ENCODE results near the gene MGAT5. TPM values are rescaled to one million over a fixed set of nuclear protein-coding genes. Genes with fewer than 3 reads are reported as not detected.

The MGAT5 gene
- total RNA-seq, 2 experiments from 2014 or later: 60.8 to 68.0 TPM

- peak overlapping the region; percentile 80 for H3K4me2 ChIP-seq (ENCODE audit: low read length)
These were observed 6.8 kb downstream of the MGAT5 start for GRCh38 chr2:134260713-134261112.

DNA sequence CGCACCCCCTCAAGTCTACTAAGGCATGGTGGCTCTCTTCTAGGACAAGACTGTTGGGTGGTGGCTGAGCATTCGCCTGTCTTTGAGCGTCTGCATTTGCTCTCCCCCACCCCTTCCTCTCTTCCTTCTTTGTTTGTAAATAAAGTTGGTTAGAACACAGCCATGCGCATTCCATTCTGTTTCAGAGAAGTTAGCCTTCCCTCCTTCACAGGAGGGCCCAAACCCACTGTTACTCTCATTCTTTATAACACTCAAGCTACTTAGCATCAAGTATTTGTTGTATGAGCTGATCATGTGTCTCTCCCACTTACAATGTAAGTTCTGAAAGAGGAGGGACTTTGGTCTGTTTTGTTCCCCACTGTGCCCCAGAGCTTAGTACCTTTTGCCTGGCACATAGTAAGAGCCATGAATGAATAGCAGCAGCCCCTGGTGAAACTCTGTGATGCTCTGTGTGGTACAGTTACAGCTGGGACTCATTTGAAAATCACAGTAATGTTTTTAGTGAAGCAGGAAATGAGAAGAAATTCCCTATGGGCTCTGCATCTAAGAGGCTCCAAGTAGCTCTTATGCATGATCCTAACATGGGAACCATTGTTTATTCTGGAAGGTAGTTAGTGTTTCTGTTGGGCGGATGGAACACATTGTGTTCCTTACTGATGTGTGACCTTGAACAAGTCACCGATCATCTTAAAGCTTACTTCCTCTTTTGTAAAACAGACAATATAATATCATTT, 7.7 kb downstream of the MGAT5 start:
- Histone ChIP-seq H3K79me2 (ENCODE audit: insufficient read depth, low read depth, low read length) (peaks cover 83% of the 10 kb centered on the region), H3K27ac (ENCODE audit: low read depth, low read length, poor library complexity, severe bottlenecking) (peak overlapping the region; percentile 91), H4K20me1 (ENCODE audit: insufficient read depth, low read length) (no peaks in the 10 kb centered on the region), H3K9me2 (ENCODE audit: insufficient read depth, low read length) (no peaks in the 10 kb centered on the region), H3K4me1 (ENCODE audit: insufficient read depth, low read length, poor library complexity, severe bottlenecking) (peaks cover 86% of the 10 kb centered on the region), H3K4me3 (ENCODE audit: low read depth, low read length, poor library complexity, severe bottlenecking) (peak overlapping the region; percentile 40), H3K4me2 (ENCODE audit: low read length) (peak overlapping the region; percentile 80), H3K9me3 (ENCODE audit: low read length) (no peaks in the 10 kb centered on the region), H2AFZ (ENCODE audit: low read length) (peak overlapping the region; percentile 5; the same call in 1 of the 2 replicates), H3K36me3 (ENCODE audit: insufficient read depth, low read length) (peaks cover 13% of the 10 kb centered on the region)
- intact Hi-C loops (cut with micrococcal nuclease; ENCODE audit: unreplicated experiment): loop anchor here (1.0 kb wide), 1 partner anchor 150 kb away; no protein-coding TSS in a partner anchor
- ChIA-PET POLR2A (interaction anchor here (0.8 to 7.5 kb wide), 10 partner anchors 8 to 480 kb away, joined by 3 to 115 read pairs (median 10); partner anchors contain the start of gene MGAT5), CTCF (ENCODE audit: unreplicated experiment) (interaction anchor here (0.9 to 1.5 kb wide), 4 partner anchors 11 to 150 kb away, joined by 3 to 5 read pairs (median 4); no protein-coding TSS in a partner anchor)
- TF ChIP-seq EZH2phosphoT487 (IDR thresholded peaks at IDR 0.05; ENCODE audit: borderline replicate concordance, low read depth, low read length) (no peak), CTCF (conservative IDR thresholded peaks at IDR 0.05; ENCODE audit: low read length) (no peak)
- DNase-seq (ENCODE audit: low spot score): peak; percentile 75
- no TSS peak for BruUV-seq (replicated peaks)

More at GRCh38 chr2:134260713-134261112, 6.8 kb downstream of the MGAT5 start:
- intact Hi-C loops (cut with micrococcal nuclease; ENCODE audit: unreplicated experiment): no loop called here
- POLR2A ChIA-PET: interaction anchor here (0.8 to 7.5 kb wide), 8 partner anchors 9 to 151 kb away, joined by 3 to 115 read pairs (median 10); no protein-coding TSS in a partner anchor
- BruUV-seq (replicated peaks): no TSS peak
- Histone ChIP-seq H3K27ac (ENCODE audit: low read depth, low read length, poor library complexity, severe bottlenecking) (peak overlapping the region; percentile 91), H4K20me1 (ENCODE audit: insufficient read depth, low read length) (no peaks in the 10 kb centered on the region), H3K4me3 (ENCODE audit: low read depth, low read length, poor library complexity, severe bottlenecking) (no peak overlapping the region), H3K79me2 (ENCODE audit: insufficient read depth, low read depth, low read length) (peaks cover 88% of the 10 kb centered on the region), H3K9me3 (ENCODE audit: low read length) (no peaks in the 10 kb centered on the region), H3K36me3 (ENCODE audit: insufficient read depth, low read length) (peaks cover 14% of the 10 kb centered on the region), H2AFZ (ENCODE audit: low read length) (no peak overlapping the region), H3K4me1 (ENCODE audit: insufficient read depth, low read length, poor library complexity, severe bottlenecking) (peaks cover 94% of the 10 kb centered on the region), H3K9me2 (ENCODE audit: insufficient read depth, low read length) (no peaks in the 10 kb centered on the region)
- DNase-seq (ENCODE audit: low spot score): no peak
- TF ChIP-seq CTCF (conservative IDR thresholded peaks at IDR 0.05; ENCODE audit: low read length): no peak
- TF ChIP-seq EZH2phosphoT487 (IDR thresholded peaks at IDR 0.05; ENCODE audit: borderline replicate concordance, low read depth, low read length): no peak
- CTCF ChIA-PET (ENCODE audit: unreplicated experiment): interaction anchor here (1.3 kb wide), 1 partner anchor 10 kb away, joined by 5 read pairs; no protein-coding TSS in a partner anchor
